Suppressor macrophage treated with lipopolysaccharide for 1 hour (primary cell): ENCODE data around the gene PDAP1.
A peak's percentile ranks its signal among the peaks of the same experiment; 100 is the strongest.
"Not testable (repeated sequence)": the region's sequence is repeated elsewhere in the genome, so short reads cannot be mapped to it uniquely, and the experiment has no call there.

Source experiments
- DNase-seq, 3 donors: peaks; one replicate each; pipeline ENCODE4 v3.0.0-alpha.2; 2020 to 2022

The PDAP1 gene

GRCh38 chr7:99375070-99375807, 33.2 kb downstream of the PDAP1 start:
- peak; percentile 78 to 89 (median 79) for DNase-seq

- peak; percentile 85 to 97 (median 94) for DNase-seq
Measured at GRCh38 chr7:99374111-99375064, 34.0 kb downstream of the PDAP1 start, which contains the start of gene ARPC1B. ARPC1B (plus strand) TSS chr7:99374730; CDS start chr7:99385715, 10,985 bp downstream.

DNA sequence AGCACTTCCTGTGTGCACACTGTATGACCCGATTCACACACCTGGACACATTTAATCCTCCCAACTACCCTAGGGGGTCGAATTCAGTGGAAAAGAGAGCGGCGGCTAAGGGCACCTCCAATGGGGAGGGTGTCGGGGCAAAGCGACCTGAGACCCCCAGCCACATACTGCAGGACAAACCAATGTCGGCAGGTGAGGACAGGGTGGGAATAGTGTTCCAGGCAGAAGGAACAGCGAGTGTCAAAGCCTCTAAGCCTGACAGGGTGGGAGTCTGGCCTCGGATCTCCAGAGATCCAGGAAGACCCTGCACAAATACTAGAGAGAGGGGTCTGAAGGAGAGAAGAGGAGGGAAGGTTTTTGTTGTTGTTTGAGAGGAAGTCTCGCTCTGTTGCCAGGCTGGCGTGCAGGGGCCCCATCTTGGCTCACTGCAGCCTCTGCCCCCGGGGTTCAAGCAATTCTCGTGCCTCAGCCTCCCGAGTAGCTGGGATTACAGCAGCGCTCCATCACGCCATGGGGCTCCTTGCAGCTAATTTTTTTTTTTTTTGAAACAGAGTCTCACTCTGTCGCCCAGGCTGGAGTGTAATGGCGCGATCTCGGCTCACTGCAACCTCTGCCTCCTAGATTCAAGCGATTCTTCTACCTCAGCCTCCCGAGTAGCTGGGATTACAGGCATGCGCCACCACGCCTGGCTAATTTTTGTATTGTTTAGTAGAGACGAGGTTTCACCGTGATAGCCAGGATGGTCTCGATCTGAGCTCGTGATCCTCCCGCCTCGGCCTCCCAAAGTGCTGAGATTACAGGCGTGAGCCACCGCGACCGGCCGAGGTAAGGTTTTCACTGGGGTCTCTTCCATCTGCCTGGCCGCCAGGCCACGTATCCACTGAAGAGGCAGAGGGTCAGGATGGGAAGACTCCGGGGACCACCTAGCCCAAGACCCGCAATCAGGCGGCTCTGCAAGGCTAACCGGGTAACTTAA, 35.0 kb downstream of the PDAP1 start:
- DNase-seq: no peak

GRCh38 chr7:99372275-99373090, 35.9 kb downstream of the PDAP1 start:
- DNase-seq: no peak

DNA sequence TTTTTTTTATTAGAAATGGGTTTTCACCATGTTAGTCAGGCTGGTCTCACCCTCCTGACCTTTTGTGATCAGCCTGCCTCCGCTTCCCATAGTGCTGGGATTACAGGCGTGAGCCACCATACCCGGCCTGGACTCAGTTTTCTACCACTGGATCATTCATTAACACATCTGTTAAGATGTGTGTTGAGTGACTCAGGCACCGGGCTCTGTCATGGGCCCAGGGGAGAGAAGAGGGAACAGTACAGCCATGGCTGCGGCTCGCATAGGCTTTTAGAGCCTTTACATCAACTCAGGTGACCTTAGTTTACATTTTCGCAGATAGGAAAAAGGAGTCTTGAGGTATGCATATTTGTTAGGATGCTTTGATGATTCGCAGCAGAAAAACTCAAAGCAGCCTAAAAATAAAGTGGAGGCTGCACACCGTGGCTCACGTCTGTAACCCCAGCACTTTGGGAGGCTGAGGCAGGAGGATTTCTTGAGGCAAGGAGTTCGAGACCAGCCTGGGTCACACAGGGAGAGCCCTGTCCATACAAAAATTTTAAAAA, 36.9 kb downstream of the PDAP1 start:
- no peak for DNase-seq

- no peak for DNase-seq
Measured at GRCh38 chr7:99369767-99370391, 38.5 kb downstream of the PDAP1 start.

- no peak for DNase-seq
Measured at GRCh38 chr7:99368750-99369389, 39.5 kb downstream of the PDAP1 start.

- no peak for DNase-seq
Measured at GRCh38 chr7:99366646-99367045, 41.8 kb downstream of the PDAP1 start.

DNA sequence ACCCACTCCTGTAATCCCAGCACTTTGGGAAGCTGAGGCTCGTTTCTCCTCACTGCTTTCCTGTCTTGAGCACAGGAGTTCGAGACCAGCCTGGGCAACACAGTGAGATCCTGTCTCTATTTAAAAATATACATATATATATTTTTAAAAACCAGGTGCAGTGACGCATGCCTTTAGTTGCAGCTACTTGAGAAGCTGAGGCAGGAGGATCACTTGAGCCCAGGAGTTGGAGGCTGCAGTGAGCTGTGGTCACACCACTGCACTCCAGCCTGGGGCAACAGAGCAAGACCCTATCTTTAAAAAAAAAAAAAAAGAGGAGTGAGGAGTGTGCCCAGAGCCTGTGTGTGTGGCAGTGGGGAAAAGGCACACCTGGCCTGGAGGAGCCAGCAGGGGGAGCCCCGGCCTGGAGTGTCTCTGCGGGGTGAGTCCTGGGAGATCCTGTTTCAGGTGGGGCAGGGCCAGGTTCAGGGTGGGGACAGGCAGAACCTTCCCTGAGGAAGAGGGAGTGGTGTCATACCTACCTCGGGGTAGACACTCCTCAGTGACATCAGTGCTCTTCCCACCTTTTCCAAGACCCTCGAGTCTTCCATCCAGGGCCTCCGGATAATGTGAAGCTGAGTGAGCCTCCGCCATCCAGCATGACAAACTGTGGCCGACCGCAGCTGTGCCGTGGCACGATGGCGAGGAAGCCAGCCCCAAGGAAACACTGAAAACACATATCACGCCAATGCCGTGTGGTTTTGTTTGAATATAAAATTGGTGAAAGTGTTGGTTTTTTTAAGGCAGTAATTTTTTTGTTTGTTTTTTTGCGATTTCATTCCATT, 42.9 kb downstream of the PDAP1 start:
- DNase-seq: peak; percentile 24 to 64 (median 46)

DNA sequence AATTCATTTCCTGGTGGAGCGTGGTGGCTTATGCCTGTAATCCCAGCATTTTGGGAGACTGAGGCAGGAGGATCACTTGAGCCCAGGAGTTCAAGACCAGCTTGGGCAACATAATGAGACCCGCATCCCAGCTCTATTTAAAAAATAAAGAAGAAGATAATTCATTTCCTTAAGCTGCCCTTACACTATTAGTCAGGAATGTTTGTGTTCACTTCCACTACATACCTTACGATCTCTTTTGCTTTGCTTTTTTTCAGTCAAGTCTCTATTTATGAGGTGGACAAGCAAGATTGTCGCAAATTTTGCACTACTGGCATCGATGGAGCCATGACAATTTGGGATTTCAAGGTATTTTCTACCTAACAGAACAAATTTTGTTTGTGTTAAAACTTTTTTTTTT, 45.1 kb downstream of the PDAP1 start:
- DNase-seq: no peak

- DNase-seq: no peak
Measured at GRCh38 chr7:99362801-99363200, 45.6 kb downstream of the PDAP1 start.

GRCh38 chr7:99359465-99360154, 48.8 kb downstream of the PDAP1 start:
- no peak for DNase-seq

DNA sequence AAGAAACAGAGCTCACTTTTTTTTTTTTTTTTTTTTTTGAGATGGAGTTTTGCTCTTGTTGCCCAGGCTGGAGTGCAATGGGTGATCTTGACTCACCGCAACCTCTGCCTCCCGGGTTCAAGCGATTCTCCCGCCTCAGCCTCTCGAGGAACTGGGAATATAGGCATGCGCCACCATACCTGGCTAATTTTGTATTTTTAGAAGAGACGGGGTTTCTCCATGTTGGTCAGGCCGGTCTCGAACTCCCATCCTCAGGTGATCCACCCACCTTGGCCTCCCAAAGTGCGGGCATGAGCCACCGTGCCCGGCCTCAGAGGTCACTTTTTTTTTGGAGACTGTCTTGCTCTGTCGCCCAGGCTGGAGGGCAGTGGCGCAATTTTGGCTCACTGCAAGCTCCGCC, 49.9 kb downstream of the PDAP1 start:
- not testable (repeated sequence) for DNase-seq

DNA sequence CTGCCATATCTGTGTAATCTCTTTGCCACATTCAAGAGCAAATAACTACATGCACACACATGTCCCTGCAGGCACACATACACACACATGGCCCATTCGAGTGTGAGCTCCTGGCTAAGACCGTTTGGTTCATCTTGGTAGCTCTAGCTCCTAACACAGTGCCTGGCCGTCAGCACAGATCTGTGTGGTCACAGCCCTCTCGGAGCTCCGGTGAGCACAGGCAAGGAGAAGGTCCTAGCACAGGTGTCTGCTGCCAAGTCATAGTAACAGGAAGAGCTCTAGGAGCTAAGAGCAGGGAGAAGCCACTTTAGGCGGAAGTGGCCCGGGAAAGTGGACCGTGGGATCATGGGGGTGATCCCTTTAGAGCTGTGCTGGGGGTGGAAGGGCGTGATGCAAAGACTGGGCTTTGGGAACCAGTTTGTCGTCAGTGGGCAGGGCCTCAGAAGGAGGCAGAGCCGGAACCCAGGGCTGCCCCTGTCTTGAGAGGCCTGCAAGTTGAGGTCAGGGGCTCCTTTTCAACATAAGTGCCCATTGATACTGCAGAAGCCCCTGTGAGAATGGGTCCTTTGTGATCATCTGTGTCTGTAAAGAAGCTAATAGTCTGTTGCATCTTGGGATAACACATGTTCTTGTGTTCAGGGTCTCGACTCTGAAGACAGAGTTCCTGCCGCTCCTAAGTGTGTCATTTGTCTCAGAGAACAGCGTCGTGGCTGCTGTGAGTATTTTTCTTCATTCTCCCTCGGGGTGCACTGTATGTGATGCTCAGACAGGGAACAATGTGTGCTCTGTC, 50.5 kb downstream of the PDAP1 start:
- no peak for DNase-seq

DNA sequence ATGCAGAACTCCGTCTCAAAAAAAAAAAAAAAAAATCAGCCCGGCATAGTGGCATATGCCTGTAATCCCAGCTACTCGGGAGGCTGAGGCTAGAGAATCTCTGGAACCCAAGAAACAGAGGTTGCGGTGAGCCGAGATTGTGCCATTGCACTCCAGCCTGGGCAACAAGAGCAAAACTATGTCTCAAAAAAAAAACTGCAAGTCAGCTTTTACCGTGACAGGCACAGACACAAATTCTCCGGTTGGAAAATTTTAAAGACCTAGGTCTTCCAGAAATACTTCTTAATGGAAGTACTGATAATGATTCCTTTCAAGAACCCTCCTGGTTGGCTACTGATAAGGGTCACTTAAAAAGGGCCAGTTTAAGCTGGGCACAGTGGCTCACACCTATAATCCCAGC, 53.3 kb downstream of the PDAP1 start:
- no peak for DNase-seq

GRCh38 chr7:99352247-99352646, 56.1 kb downstream of the PDAP1 start:
- DNase-seq: no peak

GRCh38 chr7:99350641-99351040, 57.8 kb downstream of the PDAP1 start:
- not testable (repeated sequence) for DNase-seq
